Measurements from ENCODE around the gene BICC1.

Gene BICC1

GRCh38 chr10:58714409-58714808, 201.7 kb downstream of the BICC1 start:
- no peak for DNase-seq

GRCh38 chr10:58715061-58715460, 202.4 kb downstream of the BICC1 start:
- DNase-seq: no peak

- no peak for DNase-seq
These were observed 205.9 kb downstream of the BICC1 start for GRCh38 chr10:58718596-58718995.

GRCh38 chr10:58721601-58722281, 209.1 kb downstream of the BICC1 start:
- DNase-seq: no peak

GRCh38 chr10:58723186-58723585, 210.5 kb downstream of the BICC1 start:
- DNase-seq: no peak

GRCh38 chr10:58723966-58724365, 211.3 kb downstream of the BICC1 start:
- no peak for DNase-seq

- no peak for DNase-seq
These were observed 212.1 kb downstream of the BICC1 start for GRCh38 chr10:58724781-58725180.

GRCh38 chr10:58725901-58726300, 213.2 kb downstream of the BICC1 start:
- no peak for DNase-seq

- no peak for DNase-seq
These were observed 215.0 kb downstream of the BICC1 start for GRCh38 chr10:58727633-58728032.

GRCh38 chr10:58731276-58731675, 218.6 kb downstream of the BICC1 start:
- no peak for DNase-seq

GRCh38 chr10:58733436-58733835, 220.8 kb downstream of the BICC1 start:
- no peak for DNase-seq

GRCh38 chr10:58734116-58734515, 221.4 kb downstream of the BICC1 start:
- DNase-seq: no peak

GRCh38 chr10:58734664-58735063, 222.0 kb downstream of the BICC1 start:
- no peak for DNase-seq

GRCh38 chr10:58735087-58735486, 222.4 kb downstream of the BICC1 start:
- no peak for DNase-seq

- DNase-seq: no peak
These were observed 228.1 kb downstream of the BICC1 start for GRCh38 chr10:58740620-58741369.

GRCh38 chr10:58741673-58742072, 229.0 kb downstream of the BICC1 start:
- no peak for DNase-seq

- DNase-seq: no peak
These were observed 229.5 kb downstream of the BICC1 start for GRCh38 chr10:58742141-58742540.

- no peak for DNase-seq
These were observed 230.9 kb downstream of the BICC1 start for GRCh38 chr10:58743466-58744115.

GRCh38 chr10:58746474-58747185, 234.0 kb downstream of the BICC1 start:
- no peak for DNase-seq

GRCh38 chr10:58747687-58748086, 235.0 kb downstream of the BICC1 start:
- no peak for DNase-seq

- DNase-seq: no peak
These were observed 240.0 kb downstream of the BICC1 start for GRCh38 chr10:58752665-58753064.

GRCh38 chr10:58753425-58753824, 240.8 kb downstream of the BICC1 start:
- DNase-seq: no peak
